ENCODE measurements around the gene SEPTIN3. TPM values are rescaled to one million over a fixed set of nuclear protein-coding genes. Genes with fewer than 3 reads are reported as not detected.

The SEPTIN3 gene
- total and polyA plus RNA-seq, 10 of the 15 experiments (the other 5 are each of a cell fraction or from before 2014, with no cell fraction given) = 0.05 to 3.1 (median 0.87) TPM

DNA sequence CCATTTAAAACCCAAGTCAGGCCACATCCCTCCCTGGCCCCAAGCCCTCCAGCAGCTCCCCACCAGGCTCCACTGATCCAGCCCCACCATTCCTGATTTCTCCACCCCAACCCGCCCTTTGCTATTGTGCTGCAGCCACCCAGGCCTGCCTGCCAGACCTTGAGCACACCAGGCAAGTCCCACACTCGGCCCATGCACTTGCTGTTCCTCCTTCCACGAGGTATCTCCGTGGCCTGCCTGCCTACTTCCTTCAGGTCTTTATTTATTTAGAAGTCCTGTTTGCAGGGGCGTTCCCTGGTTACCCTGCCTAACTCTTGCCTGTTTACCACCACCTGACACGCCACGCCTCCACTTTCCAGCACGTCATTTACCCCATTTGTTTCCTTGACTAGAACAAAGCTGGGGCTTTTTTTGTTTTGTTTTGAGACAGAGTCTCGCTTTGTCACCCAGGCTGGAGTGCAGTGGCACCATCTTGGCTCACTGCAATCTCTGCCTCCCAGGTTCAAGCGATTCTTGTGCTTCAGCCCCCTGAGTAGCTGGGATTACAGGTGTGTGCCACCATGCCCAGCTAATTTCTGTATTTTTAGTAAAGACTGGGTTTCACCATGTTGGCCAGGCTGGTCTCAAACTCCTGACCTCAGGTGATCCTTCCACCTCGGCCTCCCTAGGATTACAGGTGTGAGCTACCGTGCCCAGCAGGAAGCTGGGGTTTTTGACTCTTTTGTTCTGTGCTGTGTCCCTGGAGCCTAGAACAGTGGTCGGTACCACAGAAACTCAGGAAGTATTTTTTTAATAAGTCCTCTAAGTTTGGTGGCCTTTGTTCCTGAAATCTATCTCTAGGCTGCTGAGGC, 29.0 kb upstream of the SEPTIN3 start (continued):
- TF ChIP-seq, protein P1, sequence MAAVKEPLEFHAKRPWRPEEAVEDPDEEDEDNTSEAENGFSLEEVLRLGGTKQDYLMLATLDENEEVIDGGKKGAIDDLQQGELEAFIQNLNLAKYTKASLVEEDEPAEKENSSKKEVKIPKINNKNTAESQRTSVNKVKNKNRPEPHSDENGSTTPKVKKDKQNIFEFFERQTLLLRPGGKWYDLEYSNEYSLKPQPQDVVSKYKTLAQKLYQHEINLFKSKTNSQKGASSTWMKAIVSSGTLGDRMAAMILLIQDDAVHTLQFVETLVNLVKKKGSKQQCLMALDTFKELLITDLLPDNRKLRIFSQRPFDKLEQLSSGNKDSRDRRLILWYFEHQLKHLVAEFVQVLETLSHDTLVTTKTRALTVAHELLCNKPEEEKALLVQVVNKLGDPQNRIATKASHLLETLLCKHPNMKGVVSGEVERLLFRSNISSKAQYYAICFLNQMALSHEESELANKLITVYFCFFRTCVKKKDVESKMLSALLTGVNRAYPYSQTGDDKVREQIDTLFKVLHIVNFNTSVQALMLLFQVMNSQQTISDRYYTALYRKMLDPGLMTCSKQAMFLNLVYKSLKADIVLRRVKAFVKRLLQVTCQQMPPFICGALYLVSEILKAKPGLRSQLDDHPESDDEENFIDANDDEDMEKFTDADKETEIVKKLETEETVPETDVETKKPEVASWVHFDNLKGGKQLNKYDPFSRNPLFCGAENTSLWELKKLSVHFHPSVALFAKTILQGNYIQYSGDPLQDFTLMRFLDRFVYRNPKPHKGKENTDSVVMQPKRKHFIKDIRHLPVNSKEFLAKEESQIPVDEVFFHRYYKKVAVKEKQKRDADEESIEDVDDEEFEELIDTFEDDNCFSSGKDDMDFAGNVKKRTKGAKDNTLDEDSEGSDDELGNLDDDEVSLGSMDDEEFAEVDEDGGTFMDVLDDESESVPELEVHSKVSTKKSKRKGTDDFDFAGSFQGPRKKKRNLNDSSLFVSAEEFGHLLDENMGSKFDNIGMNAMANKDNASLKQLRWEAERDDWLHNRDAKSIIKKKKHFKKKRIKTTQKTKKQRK (IDR thresholded peaks at IDR 0.05; ENCODE audit: low read depth, low read length) = no peak
- TF ChIP-seq IKZF1 (conservative IDR thresholded peaks at IDR 0.05) = peak; percentile 100
- TF ChIP-seq, protein P2, sequence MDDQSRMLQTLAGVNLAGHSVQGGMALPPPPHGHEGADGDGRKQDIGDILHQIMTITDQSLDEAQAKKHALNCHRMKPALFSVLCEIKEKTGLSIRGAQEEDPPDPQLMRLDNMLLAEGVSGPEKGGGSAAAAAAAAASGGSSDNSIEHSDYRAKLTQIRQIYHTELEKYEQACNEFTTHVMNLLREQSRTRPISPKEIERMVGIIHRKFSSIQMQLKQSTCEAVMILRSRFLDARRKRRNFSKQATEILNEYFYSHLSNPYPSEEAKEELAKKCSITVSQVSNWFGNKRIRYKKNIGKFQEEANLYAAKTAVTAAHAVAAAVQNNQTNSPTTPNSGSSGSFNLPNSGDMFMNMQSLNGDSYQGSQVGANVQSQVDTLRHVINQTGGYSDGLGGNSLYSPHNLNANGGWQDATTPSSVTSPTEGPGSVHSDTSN (IDR thresholded peaks at IDR 0.05; ENCODE audit: insufficient replicate concordance, low read depth, low read length) = peak; percentile 62
- TF ChIP-seq, protein P3, sequence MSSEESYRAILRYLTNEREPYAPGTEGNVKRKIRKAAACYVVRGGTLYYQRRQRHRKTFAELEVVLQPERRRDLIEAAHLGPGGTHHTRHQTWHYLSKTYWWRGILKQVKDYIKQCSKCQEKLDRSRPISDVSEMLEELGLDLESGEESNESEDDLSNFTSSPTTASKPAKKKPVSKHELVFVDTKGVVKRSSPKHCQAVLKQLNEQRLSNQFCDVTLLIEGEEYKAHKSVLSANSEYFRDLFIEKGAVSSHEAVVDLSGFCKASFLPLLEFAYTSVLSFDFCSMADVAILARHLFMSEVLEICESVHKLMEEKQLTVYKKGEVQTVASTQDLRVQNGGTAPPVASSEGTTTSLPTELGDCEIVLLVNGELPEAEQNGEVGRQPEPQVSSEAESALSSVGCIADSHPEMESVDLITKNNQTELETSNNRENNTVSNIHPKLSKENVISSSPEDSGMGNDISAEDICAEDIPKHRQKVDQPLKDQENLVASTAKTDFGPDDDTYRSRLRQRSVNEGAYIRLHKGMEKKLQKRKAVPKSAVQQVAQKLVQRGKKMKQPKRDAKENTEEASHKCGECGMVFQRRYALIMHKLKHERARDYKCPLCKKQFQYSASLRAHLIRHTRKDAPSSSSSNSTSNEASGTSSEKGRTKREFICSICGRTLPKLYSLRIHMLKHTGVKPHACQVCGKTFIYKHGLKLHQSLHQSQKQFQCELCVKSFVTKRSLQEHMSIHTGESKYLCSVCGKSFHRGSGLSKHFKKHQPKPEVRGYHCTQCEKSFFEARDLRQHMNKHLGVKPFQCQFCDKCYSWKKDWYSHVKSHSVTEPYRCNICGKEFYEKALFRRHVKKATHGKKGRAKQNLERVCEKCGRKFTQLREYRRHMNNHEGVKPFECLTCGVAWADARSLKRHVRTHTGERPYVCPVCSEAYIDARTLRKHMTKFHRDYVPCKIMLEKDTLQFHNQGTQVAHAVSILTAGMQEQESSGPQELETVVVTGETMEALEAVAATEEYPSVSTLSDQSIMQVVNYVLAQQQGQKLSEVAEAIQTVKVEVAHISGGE (CRISPR knock-in tag; IDR thresholded peaks at IDR 0.05) = no peak
- TF ChIP-seq EED (IDR thresholded peaks at IDR 0.05; ENCODE audit: low read depth) = peak; percentile 100
- TF ChIP-seq ZNF24 (IDR thresholded peaks at IDR 0.05) = no peak
- no peak for TF ChIP-seq SUZ12 (IDR thresholded peaks at IDR 0.05; ENCODE audit: unreplicated experiment)
- TF ChIP-seq RAD21 (IDR thresholded peaks at IDR 0.05; ENCODE audit: insufficient read depth, low read depth, low read length) = no peak
- TF ChIP-seq JUND (IDR thresholded peaks at IDR 0.05; ENCODE audit: low read depth, low read length) = no peak
- peak; percentile 92 for TF ChIP-seq CREM (IDR thresholded peaks at IDR 0.05; ENCODE audit: low read depth)
- peak; percentile 10; the same call in 1 of the 2 replicates for TF ChIP-seq IRF4 (IDR thresholded peaks at IDR 0.05; ENCODE audit: low read depth, low read length)
- TF ChIP-seq MEF2A (IDR thresholded peaks at IDR 0.05; ENCODE audit: insufficient read depth, low read depth, low read length) = peak; percentile 35; the same call in 1 of the 2 replicates
- TF ChIP-seq SMAD1 (IDR thresholded peaks at IDR 0.05; ENCODE audit: low read depth, partially characterized antibody) = peak; percentile 93
- peak; percentile 70 for TF ChIP-seq MEF2B (IDR thresholded peaks at IDR 0.05; ENCODE audit: partially characterized antibody, poor library complexity, severe bottlenecking)
- TF ChIP-seq SP1 (IDR thresholded peaks at IDR 0.05; ENCODE audit: low read depth, low read length) = peak; percentile 34
- TF ChIP-seq, protein P4, sequence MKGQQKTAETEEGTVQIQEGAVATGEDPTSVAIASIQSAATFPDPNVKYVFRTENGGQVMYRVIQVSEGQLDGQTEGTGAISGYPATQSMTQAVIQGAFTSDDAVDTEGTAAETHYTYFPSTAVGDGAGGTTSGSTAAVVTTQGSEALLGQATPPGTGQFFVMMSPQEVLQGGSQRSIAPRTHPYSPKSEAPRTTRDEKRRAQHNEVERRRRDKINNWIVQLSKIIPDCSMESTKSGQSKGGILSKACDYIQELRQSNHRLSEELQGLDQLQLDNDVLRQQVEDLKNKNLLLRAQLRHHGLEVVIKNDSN (IDR thresholded peaks at IDR 0.05; ENCODE audit: borderline replicate concordance, extremely low read length, insufficient read depth, low read depth, low read length) = peak; percentile 38
- 0 out of 2 replicates have a peak, but pooled peaks have one; percentile 63 for TF ChIP-seq MYB (IDR thresholded peaks at IDR 0.05; ENCODE audit: borderline replicate concordance, low read depth, low read length)
- peak; percentile 96 for TF ChIP-seq GATAD2B (conservative IDR thresholded peaks at IDR 0.05; ENCODE audit: low read depth)
- TF ChIP-seq, protein P5, sequence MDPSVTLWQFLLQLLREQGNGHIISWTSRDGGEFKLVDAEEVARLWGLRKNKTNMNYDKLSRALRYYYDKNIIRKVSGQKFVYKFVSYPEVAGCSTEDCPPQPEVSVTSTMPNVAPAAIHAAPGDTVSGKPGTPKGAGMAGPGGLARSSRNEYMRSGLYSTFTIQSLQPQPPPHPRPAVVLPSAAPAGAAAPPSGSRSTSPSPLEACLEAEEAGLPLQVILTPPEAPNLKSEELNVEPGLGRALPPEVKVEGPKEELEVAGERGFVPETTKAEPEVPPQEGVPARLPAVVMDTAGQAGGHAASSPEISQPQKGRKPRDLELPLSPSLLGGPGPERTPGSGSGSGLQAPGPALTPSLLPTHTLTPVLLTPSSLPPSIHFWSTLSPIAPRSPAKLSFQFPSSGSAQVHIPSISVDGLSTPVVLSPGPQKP (IDR thresholded peaks at IDR 0.05; ENCODE audit: low read depth, low read length) = peak; percentile 32; the same call in 1 of the 2 replicates

All from GM12878 (cell line).